H1 (cell line): ENCODE measurements around the gene NINJ2. TPM values are rescaled to one million over a fixed set of nuclear protein-coding genes. Genes with fewer than 3 reads are reported as not detected.

ENCODE experiments used
- CTCF ChIA-PET: fragments of 300-600 bp; sonication (Branson Sonifier 250); formaldehyde crosslinking; loops from one replicate; lab custom pipeline; 2021; ENCODE audit not compliant: partially characterized antibody; lab: Charles Lee
- POLR2A ChIA-PET: fragments of 300-600 bp; sonication (Branson Sonifier 250); formaldehyde crosslinking; loops from one replicate; lab custom pipeline; 2021; ENCODE audit warnings: inconsistent platforms; ENCODE audit not compliant: partially characterized antibody; lab: Charles Lee
- DNase-seq, 2 experiments: peaks; one replicate each; pipeline versions ENCODE4 v3.0.0 to v3.0.0-alpha.2; 2010 to 2022; ENCODE audit warnings: low spot score in 2 of 2, low read depth in 1 of 2, mixed read lengths in 1 of 2
- FAIRE-seq: peaks from 2 replicates; lab custom pipeline; 2011; peaks lifted over from hg19 to GRCh38; lab: Jason Lieb, UNC
- H2AFZ ChIP-seq: 2 replicates; pipeline ENCODE4 v1.8.1; 2012; ENCODE audit warnings: low read length, inconsistent platforms
- H2AK5ac ChIP-seq: 2 replicates; pipeline ENCODE4 v1.6.1; 2013; ENCODE audit warnings: low read depth, low read length
- H2BK120ac ChIP-seq: replicated peaks from 2 replicates; pipeline ENCODE3; 2013; ENCODE audit warnings: low read depth, low read length, inconsistent platforms
- H2BK12ac ChIP-seq: 2 replicates; pipeline ENCODE4 v1.6.1; 2013; ENCODE audit warnings: low read depth, low read length
- H2BK15ac ChIP-seq: 2 replicates; pipeline ENCODE4 v1.6.1; 2013; ENCODE audit warnings: low read length
- H2BK20ac ChIP-seq: 2 replicates; pipeline ENCODE4 v1.6.1; 2013; ENCODE audit warnings: low read length
- H2BK5ac ChIP-seq: 2 replicates; pipeline ENCODE4 v1.6.1; 2013; ENCODE audit warnings: low read depth, low read length
- H3K14ac ChIP-seq: 2 replicates; pipeline ENCODE4 v1.6.1; 2013; ENCODE audit warnings: inconsistent platforms; ENCODE audit not compliant: insufficient read length
- H3K18ac ChIP-seq: 2 replicates; pipeline ENCODE4 v1.6.1; 2013; ENCODE audit warnings: low read length; ENCODE audit errors: extremely low read depth
- H3K23ac ChIP-seq: 2 replicates; pipeline ENCODE4 v1.6.1; 2013; ENCODE audit warnings: inconsistent platforms; ENCODE audit not compliant: insufficient read length
- H3K23me2 ChIP-seq: 2 replicates; pipeline ENCODE4 v1.6.1; 2013; ENCODE audit warnings: low read depth, low read length
- H3K27ac ChIP-seq: 2 replicates; pipeline ENCODE4 v1.6.1; 2011; ENCODE audit warnings: low read depth, low read length, inconsistent platforms
- H3K27me3 ChIP-seq, 4 experiments: replicated peaks in 1 of 4; 1 replicate in 1 of 4; 2 replicates in 3 of 4; pipeline versions ENCODE4 v1.6.1 to v1.8.1; 2011 to 2013; ENCODE audit warnings: low read length in 3 of 4, mild to moderate bottlenecking in 3 of 4, inconsistent platforms in 2 of 4, mixed read lengths in 2 of 4, moderate library complexity in 1 of 4; ENCODE audit not compliant: control insufficient read depth in 3 of 4, insufficient read depth in 3 of 4; ENCODE audit errors: extremely low read depth in 1 of 4
- H3K36me3 ChIP-seq, 4 experiments: 2 replicates each; pipeline versions ENCODE4 v1.6.1 to v1.8.1; 2011 to 2013; ENCODE audit warnings: mild to moderate bottlenecking in 4 of 4, low read length in 3 of 4, moderate library complexity in 2 of 4, control low read depth in 1 of 4, inconsistent platforms in 1 of 4; ENCODE audit not compliant: insufficient read depth in 4 of 4, control insufficient read depth in 2 of 4
- H3K4ac ChIP-seq: replicated peaks from 2 replicates; pipeline ENCODE3; 2013; ENCODE audit warnings: low read length, low read depth, mixed read lengths, inconsistent platforms; ENCODE audit not compliant: insufficient read length
- H3K4me1 ChIP-seq, 4 experiments: replicated peaks in 1 of 4; 1 replicate in 1 of 4; 2 replicates in 3 of 4; pipeline versions ENCODE4 v1.6.1 to v1.8.1; 2011 to 2013; ENCODE audit warnings: low read length in 3 of 4, inconsistent platforms in 2 of 4, mixed read lengths in 1 of 4; ENCODE audit not compliant: insufficient read depth in 4 of 4, control insufficient read depth in 3 of 4
- H3K4me2 ChIP-seq, 2 experiments: 2 replicates each; pipeline versions ENCODE4 v1.6.1 to v1.8.1; 2011 to 2013; ENCODE audit warnings: low read depth in 2 of 2, low read length in 2 of 2, control low read depth in 1 of 2, inconsistent platforms in 1 of 2, mild to moderate bottlenecking in 1 of 2; ENCODE audit not compliant: insufficient read depth in 1 of 2
- H3K4me3 ChIP-seq, 4 experiments: fragments of 200-600, 300-600 bp in 1 of 4; sonication (generic), shearing (Covaris generic), sonication (Bioruptor Twin) in 1 of 4; 2 replicates each; pipeline versions ENCODE4 v1.5.1 to v1.8.1; 2011 to 2016; ENCODE audit warnings: low read length in 4 of 4, low read depth in 3 of 4, control low read depth in 2 of 4, inconsistent platforms in 2 of 4, mild to moderate bottlenecking in 2 of 4, mixed read lengths in 1 of 4, moderate library complexity in 1 of 4; ENCODE audit not compliant: insufficient read depth in 2 of 4; ENCODE audit errors: extremely low read depth in 1 of 4
- H3K56ac ChIP-seq: replicated peaks from 2 replicates; pipeline ENCODE3; 2013; ENCODE audit warnings: low read depth, mild to moderate bottlenecking, mixed read lengths, low read length, inconsistent platforms; ENCODE audit not compliant: insufficient read length
- H3K79me1 ChIP-seq: 2 replicates; pipeline ENCODE4 v1.6.1; 2013; ENCODE audit warnings: low read depth, low read length, control low read depth
- H3K79me2 ChIP-seq, 2 experiments: 2 replicates each; pipeline versions ENCODE4 v1.6.1 to v1.8.1; 2012 to 2013; ENCODE audit warnings: low read length in 2 of 2, mild to moderate bottlenecking in 2 of 2, inconsistent platforms in 1 of 2; ENCODE audit not compliant: insufficient read depth in 2 of 2, control insufficient read depth in 1 of 2
- H3K9ac ChIP-seq, 4 experiments: replicated peaks in 1 of 4; 1 replicate in 1 of 4; 2 replicates in 3 of 4; pipeline versions ENCODE4 v1.6.1 to v1.8.1; 2011 to 2013; ENCODE audit warnings: low read depth in 3 of 4, low read length in 3 of 4, control low read depth in 2 of 4, mild to moderate bottlenecking in 2 of 4, moderate library complexity in 2 of 4, inconsistent platforms in 1 of 4; ENCODE audit errors: extremely low read depth in 1 of 4
- H3K9me3 ChIP-seq, 2 experiments: 2 replicates each; pipeline versions ENCODE4 v1.6.1 to v1.8.1; 2012 to 2013; ENCODE audit warnings: mild to moderate bottlenecking in 2 of 2, moderate library complexity in 2 of 2, control low read depth in 1 of 2, inconsistent platforms in 1 of 2, low read depth in 1 of 2, low read length in 1 of 2, mixed read lengths in 1 of 2; ENCODE audit not compliant: insufficient read depth in 2 of 2
- H4K20me1 ChIP-seq, 2 experiments: replicated peaks in 1 of 2; 2 replicates each; pipeline versions ENCODE3 to v1.8.1; 2011 to 2013; ENCODE audit warnings: inconsistent platforms in 2 of 2, low read length in 2 of 2, mild to moderate bottlenecking in 1 of 2; ENCODE audit not compliant: insufficient read depth in 2 of 2, control insufficient read depth in 1 of 2
- H4K5ac ChIP-seq: 2 replicates; pipeline ENCODE4 v1.6.1; 2013; ENCODE audit warnings: low read length, low read depth, mixed read lengths, inconsistent platforms; ENCODE audit not compliant: insufficient read length
- H4K8ac ChIP-seq: 2 replicates; pipeline ENCODE4 v1.8.0; 2013; ENCODE audit warnings: mild to moderate bottlenecking, moderate library complexity, low read length, inconsistent platforms; ENCODE audit not compliant: insufficient read depth; ENCODE audit errors: extremely low read depth
- H4K91ac ChIP-seq: replicated peaks from 2 replicates; pipeline ENCODE3; 2013; ENCODE audit warnings: low read length, mixed read lengths, inconsistent platforms; ENCODE audit not compliant: insufficient read length
- WGBS, 2 experiments: shearing (Covaris generic) in 1 of 2; methylation state at CpG; one replicate each; pipeline versions ENCODE4 v1.1.6 to v1.1.7; 2013 to 2015; ENCODE audit warnings: low lambda C conversion rate in 2 of 2, mixed read lengths in 2 of 2, inconsistent platforms in 1 of 2, low coverage in 1 of 2, missing lambda C conversion rate in 1 of 2; ENCODE audit not compliant: insufficient replicate concordance in 2 of 2, insufficient coverage in 1 of 2, insufficient read length in 1 of 2; ENCODE audit errors: extremely low coverage in 1 of 2, missing lambda C conversion rate in 1 of 2; 5-methylcytosine and 5-hydroxymethylcytosine counted together
- polyA plus RNA-seq, 7 experiments: library from polyadenylated mRNA; depleted of rRNA in 3 of 7; stranded (reverse) in 5 of 7; unstranded in 2 of 7; fragments of >200 nt in 5 of 7; fragments of 200-250 nt in 2 of 7; gene quantifications; 1 replicate in 5 of 7; 2 replicates in 1 of 7; 4 replicates in 1 of 7; pipeline versions ENCODE4 v1.2.1 to v1.2.3, GENCODE V29; 2011 to 2013; ENCODE audit warnings: missing spikeins in 2 of 7, mixed read lengths in 2 of 7
- total RNA-seq: library from RNA; stranded (reverse); fragmentation: NEBNext Ultra II Directional; extraction: Animal tissue kit (Norgen Biotek cat#: 25700); gene quantifications from 2 replicates; pipeline ENCODE4 v1.2.1, GENCODE V29; 2021

The NINJ2 gene
- total and polyA plus RNA-seq, 2 of the 8 experiments (the other 6 are each of a cell fraction or from before 2014, with no cell fraction given) = 1.4 TPM; not detected in 1

GRCh38 chr12:549476-550082 is 113.7 kb downstream of the NINJ2 start:
- no peak overlapping the region for H2BK20ac ChIP-seq
- DNase-seq = no peak
- WGBS, 2 experiments = 88% methylated on average over 29 of the region's 29 CpGs; no CpG with 5 or more reads in 1 of the 2 experiments
- peaks cover 2 to 4% of the 10 kb centered on the region in 2 experiments; a peak in 1 of 4 replicates for H3K9me3 ChIP-seq
- H3K79me1 ChIP-seq = no peaks in the 10 kb centered on the region
- H3K27ac ChIP-seq = no peak overlapping the region
- H3K4me2 ChIP-seq = no peak overlapping the region
- H3K27me3 ChIP-seq = no peaks in the 10 kb centered on the region
- H4K8ac ChIP-seq = no peak overlapping the region
- no peak overlapping the region for H4K91ac ChIP-seq
- no peak overlapping the region for H4K5ac ChIP-seq
- H3K14ac ChIP-seq = no peak overlapping the region
- H3K36me3 ChIP-seq = peaks cover 0 to 6% (median 1%) of the 10 kb centered on the region in 4 experiments; a peak in 3 of 8 replicates
- no peak overlapping the region for H2BK12ac ChIP-seq
- POLR2A ChIA-PET = no interaction called here
- no peak for FAIRE-seq
- no peak overlapping the region for H3K4ac ChIP-seq
- H2BK15ac ChIP-seq = no peak overlapping the region
- H2BK5ac ChIP-seq = no peak overlapping the region
- H2AFZ ChIP-seq = no peak overlapping the region
- H3K18ac ChIP-seq = no peak overlapping the region
- CTCF ChIA-PET = interaction anchor here (3.3 to 3.5 kb wide), 2 partner anchors 17 to 97 kb away, joined by 25 to 150 read pairs; no protein-coding TSS in a partner anchor
- no peak overlapping the region for H3K9ac ChIP-seq
- H3K23me2 ChIP-seq = no peaks in the 10 kb centered on the region; the same call in 1 of the 2 replicates
- peaks cover 0 to 4% of the 10 kb centered on the region in 2 experiments for H4K20me1 ChIP-seq
- no peaks in the 10 kb centered on the region; a peak in 1 of 7 replicates for H3K4me1 ChIP-seq
- no peaks in the 10 kb centered on the region for H3K79me2 ChIP-seq
- H2BK120ac ChIP-seq = no peak overlapping the region
- H3K56ac ChIP-seq = no peak overlapping the region
- no peak overlapping the region for H3K23ac ChIP-seq
- H2AK5ac ChIP-seq = no peak overlapping the region
- no peak overlapping the region for H3K4me3 ChIP-seq
